SU-DHL-6 (cell line): Measurements from ENCODE around the gene TCF20.

Source experiments
- H2AFZ ChIP-seq: fragments of 200-600 bp; sonication (generic); 2 replicates; pipeline ENCODE4 v1.6.1; 2014; ENCODE audit warnings: low read depth, mild to moderate bottlenecking, moderate library complexity, mixed read lengths, antibody characterized with exemption, low read length; ENCODE audit not compliant: severe bottlenecking
- H3F3A ChIP-seq: fragments of 200-600 bp; shearing (Covaris generic); 2 replicates; pipeline ENCODE4 v1.6.0; 2016; ENCODE audit warnings: antibody characterized with exemption, mild to moderate bottlenecking; ENCODE audit not compliant: insufficient read depth
- H3K27ac ChIP-seq: fragments of 200-600 bp; sonication (generic); 2 replicates; pipeline ENCODE4 v1.5.1; 2016; ENCODE audit warnings: low read depth, mild to moderate bottlenecking, low read length, moderate library complexity, mixed read lengths
- H3K27me3 ChIP-seq: fragments of 200-600 bp; sonication (generic), shearing (Covaris generic); 2 replicates; pipeline ENCODE4 v1.6.0; 2014; ENCODE audit warnings: mild to moderate bottlenecking, low read length
- H3K36me3 ChIP-seq: fragments of 200-600 bp; sonication (generic); 2 replicates; pipeline ENCODE4 v1.6.1; 2014; ENCODE audit warnings: mild to moderate bottlenecking, low read length, mixed read lengths
- H3K4me2 ChIP-seq: fragments of 300-600, 200-600 bp; shearing (Covaris generic), sonication (generic); 2 replicates; pipeline ENCODE4 v1.6.0; 2014; ENCODE audit warnings: low read length, low read depth, mild to moderate bottlenecking; ENCODE audit not compliant: poor library complexity, severe bottlenecking
- H3K4me3 ChIP-seq: fragments of 200-600 bp; sonication (generic); 2 replicates; pipeline ENCODE4 v1.5.1; 2014; ENCODE audit warnings: antibody characterized with exemption, low read length, mild to moderate bottlenecking, mixed read lengths; ENCODE audit not compliant: insufficient read depth, poor library complexity, severe bottlenecking
- H3K79me2 ChIP-seq: fragments of 200-600 bp; sonication (generic); 2 replicates; pipeline ENCODE4 v1.6.1; 2014; ENCODE audit warnings: mild to moderate bottlenecking, low read length, moderate library complexity; ENCODE audit not compliant: insufficient read depth
- H3K9ac ChIP-seq: fragments of 200-600 bp; sonication (generic); 2 replicates; pipeline ENCODE4 v1.7.0; 2014; ENCODE audit warnings: mild to moderate bottlenecking, low read length
- H3K9me2 ChIP-seq: fragments of 200-600 bp; sonication (generic); replicated peaks from 2 replicates; pipeline ENCODE4 v1.6.1; 2014; ENCODE audit warnings: low read length; ENCODE audit not compliant: insufficient read depth
- H3K9me3 ChIP-seq: fragments of 200-600 bp; sonication (generic); 2 replicates; pipeline ENCODE4 v1.6.1; 2014; ENCODE audit warnings: low read length, mixed read lengths; ENCODE audit not compliant: insufficient read depth
- H4K20me1 ChIP-seq: fragments of 200-600 bp; sonication (generic); 2 replicates; pipeline ENCODE4 v1.6.1; 2014; ENCODE audit warnings: low read depth, mild to moderate bottlenecking, antibody characterized with exemption, low read length, moderate library complexity, mixed read lengths
- CTCF ChIP-seq: fragments of 200-600 bp; sonication (generic); IDR thresholded peaks from one replicate; pipeline ENCODE4 v1.5.1; 2017; ENCODE audit warnings: antibody characterized with exemption, mild to moderate bottlenecking, low read length, moderate library complexity; ENCODE audit not compliant: insufficient read depth, poor library complexity, severe bottlenecking
- EZH2phosphoT487 ChIP-seq: fragments of 200-600 bp; sonication (generic), shearing (Covaris generic); conservative IDR thresholded peaks from 2 replicates; pipeline ENCODE4 v1.6.1; 2018; ENCODE audit warnings: mild to moderate bottlenecking, antibody characterized with exemption, low read length, moderate library complexity, mixed read lengths

TCF20 gene

GRCh38 chr22:42227435-42227834, 43.0 kb downstream of the TCF20 start:
- Histone ChIP-seq H3K27ac (no peak overlapping the region), H3K4me2 (no peak overlapping the region), H3K79me2 (peaks cover 93% of the 10 kb centered on the region), H3K9me2 (no peaks in the 10 kb centered on the region), H2AFZ (no peak overlapping the region), H4K20me1 (peaks cover 6% of the 10 kb centered on the region; the same call in 1 of the 2 replicates), H3K36me3 (no peaks in the 10 kb centered on the region), H3K4me3 (no peak overlapping the region), H3K9me3 (no peaks in the 10 kb centered on the region), H3K9ac (no peak overlapping the region), H3F3A (no peaks in the 10 kb centered on the region), H3K27me3 (no peaks in the 10 kb centered on the region)
- TF ChIP-seq EZH2phosphoT487 (no peak), CTCF (no peak)

- Histone ChIP-seq H3K27ac (no peak overlapping the region), H3K36me3 (no peaks in the 10 kb centered on the region), H4K20me1 (peaks cover 6% of the 10 kb centered on the region; the same call in 1 of the 2 replicates), H3K4me2 (no peak overlapping the region), H2AFZ (no peak overlapping the region), H3K27me3 (no peaks in the 10 kb centered on the region), H3K9me3 (no peaks in the 10 kb centered on the region), H3K4me3 (no peak overlapping the region), H3K9me2 (no peaks in the 10 kb centered on the region), H3K9ac (no peak overlapping the region), H3K79me2 (peaks cover 93% of the 10 kb centered on the region), H3F3A (no peaks in the 10 kb centered on the region)
- no peak for TF ChIP-seq CTCF
- TF ChIP-seq EZH2phosphoT487 = no peak
Observed at GRCh38 chr22:42225841-42226240, 44.6 kb downstream of the TCF20 start.

- no peak for TF ChIP-seq EZH2phosphoT487
- TF ChIP-seq CTCF = no peak
- H3K79me2 ChIP-seq = peaks cover 92% of the 10 kb centered on the region
- peaks cover 11% of the 10 kb centered on the region; the same call in 1 of the 2 replicates for H4K20me1 ChIP-seq
Observed at GRCh38 chr22:42222140-42222539, 48.3 kb downstream of the TCF20 start.

More at GRCh38 chr22:42222140-42222539, 48.3 kb downstream of the TCF20 start:
- no peak overlapping the region for H3K4me2 ChIP-seq
- no peak overlapping the region for H3K4me3 ChIP-seq
- H3K27me3 ChIP-seq = no peaks in the 10 kb centered on the region
- H3K36me3 ChIP-seq = no peaks in the 10 kb centered on the region
- no peaks in the 10 kb centered on the region for H3K9me3 ChIP-seq
- H3K9ac ChIP-seq = no peak overlapping the region
- H3K27ac ChIP-seq = no peak overlapping the region
- H3K9me2 ChIP-seq = no peaks in the 10 kb centered on the region
- H2AFZ ChIP-seq = no peak overlapping the region
- no peaks in the 10 kb centered on the region for H3F3A ChIP-seq
